Eye (tissue), 1 donor: ENCODE data around the gene SLC6A11.

Experiments
- DNase-seq: peaks from one replicate; pipeline ENCODE4 v3.0.0-alpha.2; 2015

SLC6A11 gene

GRCh38 chr3:10933805-10934481 lies 117.9 kb downstream of the SLC6A11 start:
- no peak for DNase-seq

GRCh38 chr3:10935028-10935427 lies 119.0 kb downstream of the SLC6A11 start:
- no peak for DNase-seq

- DNase-seq, result no peak
Observed at GRCh38 chr3:10935846-10936631, 120.0 kb downstream of the SLC6A11 start.

GRCh38 chr3:10936686-10937085 lies 120.7 kb downstream of the SLC6A11 start:
- no peak for DNase-seq

GRCh38 chr3:10937141-10937825 lies 121.3 kb downstream of the SLC6A11 start:
- no peak for DNase-seq

GRCh38 chr3:10939556-10939955 lies 123.5 kb downstream of the SLC6A11 start:
- no peak for DNase-seq

GRCh38 chr3:10940106-10940505 lies 124.1 kb downstream of the SLC6A11 start:
- DNase-seq, result no peak

- DNase-seq, result no peak
Observed at GRCh38 chr3:10941972-10942371, 125.9 kb downstream of the SLC6A11 start.

- DNase-seq, result no peak
Observed at GRCh38 chr3:10942690-10943205, 126.7 kb downstream of the SLC6A11 start.

- no peak for DNase-seq
Observed at GRCh38 chr3:10944866-10945265, 128.8 kb downstream of the SLC6A11 start.

GRCh38 chr3:10945683-10946287 lies 129.8 kb downstream of the SLC6A11 start:
- peak; percentile 91 for DNase-seq

- DNase-seq, result no peak
Observed at GRCh38 chr3:10946526-10946925, 130.5 kb downstream of the SLC6A11 start.

GRCh38 chr3:10948326-10948725 lies 132.3 kb downstream of the SLC6A11 start:
- DNase-seq, result no peak

- DNase-seq, result no peak
Observed at GRCh38 chr3:10949197-10949596, 133.2 kb downstream of the SLC6A11 start.

- DNase-seq, result peak; percentile 77
Observed at GRCh38 chr3:10950476-10951294, 134.7 kb downstream of the SLC6A11 start.

GRCh38 chr3:10951295-10951926 lies 135.4 kb downstream of the SLC6A11 start:
- DNase-seq, result no peak

- DNase-seq, result no peak
Observed at GRCh38 chr3:10952525-10952924, 136.5 kb downstream of the SLC6A11 start.

GRCh38 chr3:10954740-10955139 lies 138.7 kb downstream of the SLC6A11 start:
- DNase-seq, result no peak

- DNase-seq, result peak; percentile 88
Observed at GRCh38 chr3:10955711-10956453, 139.9 kb downstream of the SLC6A11 start.

- DNase-seq, result no peak
Observed at GRCh38 chr3:10956531-10956930, 140.5 kb downstream of the SLC6A11 start.

GRCh38 chr3:10956986-10957385 lies 141.0 kb downstream of the SLC6A11 start:
- peak; percentile 97 for DNase-seq
